Esophagus muscularis mucosa (tissue), 4 donors: Measurements from ENCODE around the gene TMEM190.

ENCODE experiments used
- EP300 ChIP-seq: sonication (generic); formaldehyde crosslinking; IDR thresholded peaks from one replicate; pipeline ENCODE4 v1.6.1; 2017; ENCODE audit warnings: antibody characterized with exemption
- POLR2A ChIP-seq: fragments of 450-650 bp; IDR thresholded peaks from one replicate; pipeline ENCODE4 v1.6.1; 2017; ENCODE audit warnings: antibody characterized with exemption, moderate library complexity, mild to moderate bottlenecking, low read depth
- POLR2AphosphoS5 ChIP-seq, 2 donors: sonication (generic); formaldehyde crosslinking; IDR thresholded peaks; one replicate each; pipeline ENCODE4 v1.6.1; 2017; ENCODE audit warnings: antibody characterized with exemption in 2 of 2
- TF ChIP-seq, protein P1 (sequence below), 3 experiments: fragments of 200-600 bp in 2 of 3; fragments of 450-650 bp in 1 of 3; sonication (generic) in 2 of 3; IDR thresholded peaks; one replicate each; pipeline ENCODE4 v1.5.1; 2017 to 2019; ENCODE audit warnings: antibody characterized with exemption in 3 of 3, mild to moderate bottlenecking in 2 of 3, moderate library complexity in 1 of 3

DNA sequence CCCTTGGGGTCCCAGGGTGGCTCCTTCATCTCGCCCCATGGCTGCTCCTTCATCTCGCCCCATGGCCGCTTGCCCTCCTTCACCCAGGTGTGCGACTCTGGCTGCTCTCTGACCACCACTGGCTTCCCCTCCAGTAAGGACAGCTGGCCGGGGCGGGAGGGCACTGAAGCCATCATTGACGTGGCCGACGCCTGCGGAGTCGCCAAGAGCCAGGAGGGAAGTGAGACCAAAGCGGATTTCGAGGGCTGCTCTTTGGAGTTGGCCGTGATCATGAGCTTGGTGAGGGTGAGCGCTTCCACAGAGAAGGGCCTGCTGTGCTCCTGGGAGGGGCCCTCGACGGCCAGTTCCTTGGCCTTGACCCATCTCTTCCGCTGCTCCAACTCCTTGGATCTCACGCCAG, 18.1 kb upstream of the TMEM190 start:
- TF ChIP-seq, protein P1, sequence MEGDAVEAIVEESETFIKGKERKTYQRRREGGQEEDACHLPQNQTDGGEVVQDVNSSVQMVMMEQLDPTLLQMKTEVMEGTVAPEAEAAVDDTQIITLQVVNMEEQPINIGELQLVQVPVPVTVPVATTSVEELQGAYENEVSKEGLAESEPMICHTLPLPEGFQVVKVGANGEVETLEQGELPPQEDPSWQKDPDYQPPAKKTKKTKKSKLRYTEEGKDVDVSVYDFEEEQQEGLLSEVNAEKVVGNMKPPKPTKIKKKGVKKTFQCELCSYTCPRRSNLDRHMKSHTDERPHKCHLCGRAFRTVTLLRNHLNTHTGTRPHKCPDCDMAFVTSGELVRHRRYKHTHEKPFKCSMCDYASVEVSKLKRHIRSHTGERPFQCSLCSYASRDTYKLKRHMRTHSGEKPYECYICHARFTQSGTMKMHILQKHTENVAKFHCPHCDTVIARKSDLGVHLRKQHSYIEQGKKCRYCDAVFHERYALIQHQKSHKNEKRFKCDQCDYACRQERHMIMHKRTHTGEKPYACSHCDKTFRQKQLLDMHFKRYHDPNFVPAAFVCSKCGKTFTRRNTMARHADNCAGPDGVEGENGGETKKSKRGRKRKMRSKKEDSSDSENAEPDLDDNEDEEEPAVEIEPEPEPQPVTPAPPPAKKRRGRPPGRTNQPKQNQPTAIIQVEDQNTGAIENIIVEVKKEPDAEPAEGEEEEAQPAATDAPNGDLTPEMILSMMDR (IDR thresholded peaks at IDR 0.05), result no peak
- no peak for TF ChIP-seq POLR2A
- no peak for TF ChIP-seq EP300
- no peak for TF ChIP-seq POLR2AphosphoS5 (IDR thresholded peaks at IDR 0.05)
